Lung (tissue), 12 donors: ENCODE results near the gene EHD4. TPM values are rescaled to one million over a fixed set of nuclear protein-coding genes. Genes with fewer than 3 reads are reported as not detected.

Source experiments
- ATAC-seq: fragments of 200-7000 bp; cut with Tn5 transposase; one replicate; pipeline ENCODE4 v1.9.1; 2020; ENCODE audit warnings: moderate number of reproducible peaks; ENCODE audit not compliant: insufficient read depth, low FRiP score
- DNase-seq, 3 donors: peaks; one replicate each; pipeline ENCODE4 v3.0.0-alpha.2; 2013 to 2017
- H3K27ac ChIP-seq, 2 donors: one replicate each; pipeline ENCODE4 v1.5.1; 2013; ENCODE audit warnings: mild to moderate bottlenecking in 2 of 2, moderate library complexity in 2 of 2, control low read depth in 1 of 2, inconsistent platforms in 1 of 2, low read depth in 1 of 2, low read length in 1 of 2
- H3K27me3 ChIP-seq, 3 donors: one replicate each; pipeline ENCODE4 v1.5.1; 2013; ENCODE audit warnings: low read length in 2 of 3; ENCODE audit not compliant: control insufficient read depth in 3 of 3, insufficient read depth in 3 of 3
- H3K36me3 ChIP-seq, 4 donors: one replicate each; pipeline ENCODE4 v1.5.1; 2013; ENCODE audit warnings: low read length in 4 of 4, mild to moderate bottlenecking in 1 of 4, moderate library complexity in 1 of 4; ENCODE audit not compliant: control insufficient read depth in 4 of 4, insufficient read depth in 4 of 4
- H3K4me1 ChIP-seq, 5 donors: one replicate each; pipeline ENCODE4 v1.5.1; 2013; ENCODE audit warnings: low read length in 5 of 5, mild to moderate bottlenecking in 2 of 5, moderate library complexity in 1 of 5; ENCODE audit not compliant: control insufficient read depth in 5 of 5, insufficient read depth in 5 of 5
- H3K4me3 ChIP-seq: one replicate; pipeline ENCODE4 v1.5.1; 2013; ENCODE audit warnings: mild to moderate bottlenecking, control low read depth, moderate library complexity
- H3K9ac ChIP-seq, 2 donors: one replicate each; pipeline ENCODE4 v1.5.1; 2013; ENCODE audit warnings: low read length in 2 of 2, control low read depth in 1 of 2; ENCODE audit not compliant: insufficient read depth in 1 of 2
- H3K9me3 ChIP-seq, 4 donors: one replicate each; pipeline ENCODE4 v1.5.1; 2013; ENCODE audit warnings: low read length in 3 of 4, mild to moderate bottlenecking in 1 of 4, moderate library complexity in 1 of 4; ENCODE audit not compliant: control insufficient read depth in 4 of 4, insufficient read depth in 3 of 4
- CTCF ChIP-seq: IDR thresholded peaks from 2 replicates; pipeline ENCODE4 v1.5.1; 2012; ENCODE audit warnings: mild to moderate bottlenecking; ENCODE audit errors: control extremely low read depth, extremely low read depth
- WGBS, 2 donors: extraction: QIAGEN DNeasy Blood & Tissue Kit; methylation state at CpG; one replicate each; pipeline ENCODE4 v1.1.7; 2013; 5-methylcytosine and 5-hydroxymethylcytosine counted together
- polyA plus RNA-seq, 2 donors: library from polyadenylated mRNA; stranded (reverse); fragments of 200-250 nt; gene quantifications; one replicate each; pipeline ENCODE4 v1.2.1, GENCODE V29; 2013
- total RNA-seq, 2 donors: library from RNA; depleted of rRNA in 1 of 2; stranded (reverse); fragments of >200 nt in 1 of 2; gene quantifications; one replicate each; pipeline ENCODE4 v1.2.1, GENCODE V29; 2014 to 2021
- donor health status: control.
- donor health status: control.
- donor health status: Bipolar disorder and iron deficiency.
- donor health status: healthy.
- donor health status: DM: yes; HTN: yes; CAD: no.

The EHD4 gene
- total and polyA plus RNA-seq, 4 donors = 16.4 to 36.3 (median 25.9) TPM

GRCh38 chr15:41901431-41901830 lies 70.9 kb downstream of the EHD4 start:
- Histone ChIP-seq H3K27me3 (no peaks in the 10 kb centered on the region), H3K4me3 (no peak overlapping the region), H3K4me1 (peaks cover 0 to 10% (median 3%) of the 10 kb centered on the region in 5 donors), H3K27ac (no peak overlapping the region), H3K36me3 (peaks cover 0 to 37% (median 2%) of the 10 kb centered on the region in 4 donors), H3K9ac (no peak overlapping the region), H3K9me3 (peaks cover 0 to 1% (median 0%) of the 10 kb centered on the region in 4 donors)
- no peak for TF ChIP-seq CTCF
- no peak for DNase-seq
- whole genome bisulfite sequencing, 2 donors = 80 to 84% methylated on average over 5 of the region's 5 CpGs
- ATAC-seq = no peak

- ATAC-seq (no peak), DNase-seq (no peak)
- Histone ChIP-seq H3K27me3 (no peaks in the 10 kb centered on the region), H3K27ac (peak overlapping the region in 1 of 2 donors; percentile 5), H3K4me1 (peaks cover 0 to 10% (median 5%) of the 10 kb centered on the region in 5 donors), H3K9me3 (no peaks in the 10 kb centered on the region), H3K4me3 (no peak overlapping the region), H3K9ac (no peak overlapping the region), H3K36me3 (peaks cover 0 to 36% (median 2%) of the 10 kb centered on the region in 4 donors)
- 89 to 91% methylated on average over 36 of the region's 36 CpGs for WGBS, 2 donors
- TF ChIP-seq CTCF = no peak
Measured at GRCh38 chr15:41900526-41901380, 71.6 kb downstream of the EHD4 start.

GRCh38 chr15:41899854-41900442 lies 72.4 kb downstream of the EHD4 start:
- 85 to 90% methylated on average over 6 of the region's 6 CpGs for WGBS, 2 donors
- Histone ChIP-seq H3K27ac (no peak overlapping the region), H3K27me3 (no peaks in the 10 kb centered on the region), H3K9ac (no peak overlapping the region), H3K4me1 (peaks cover 0 to 10% (median 6%) of the 10 kb centered on the region in 5 donors), H3K9me3 (no peaks in the 10 kb centered on the region), H3K4me3 (no peak overlapping the region), H3K36me3 (peaks cover 0 to 33% (median 2%) of the 10 kb centered on the region in 4 donors)
- no peak for ATAC-seq
- TF ChIP-seq CTCF = no peak
- DNase-seq = no peak
